ENCODE measurements around the gene TUBG1. TPM values are rescaled to one million over a fixed set of nuclear protein-coding genes. Genes with fewer than 3 reads are reported as not detected.

TUBG1 gene
- total and polyA plus RNA-seq, 10 of the 15 experiments (the other 5 are each of a cell fraction or from before 2014, with no cell fraction given) = 40.0 to 256 (median 107) TPM

GRCh38 chr17:42563543-42563942 is 45.9 kb upstream of the TUBG1 start:
- peaks cover 15 to 19% of the 10 kb centered on the region in 2 experiments; a peak in 3 of 4 replicates for H3K36me3 ChIP-seq (ENCODE audit: control insufficient read depth in 2 of 2, insufficient read depth in 2 of 2, low read length in 1 of 2)
- ChIA-PET POLR2A (interaction anchor here (1.9 kb wide), 1 partner anchor 113 kb away, joined by 4 read pairs; the partner anchor contains the start of gene PLEKHH3), SMC1A (ENCODE audit: uncharacterized antibody, unreplicated experiment) (interaction anchor here (0.6 kb wide), 1 partner anchor 450 kb away, joined by 3 read pairs; no protein-coding TSS in a partner anchor), RAD21 (ENCODE audit: unreplicated experiment) (interaction anchor here (0.6 to 1.2 kb wide), 2 partner anchors 15 to 149 kb away, joined by 3 read pairs; no protein-coding TSS in a partner anchor), CTCF (interaction anchor here (0.7 to 1.4 kb wide), 5 partner anchors 15 to 444 kb away, joined by 3 to 6 read pairs (median 4); partner anchors contain the start of gene PSMC3IP)
- H3K27me3 ChIP-seq (replicated peaks in 1 of 2; ENCODE audit: control insufficient read depth in 2 of 2, insufficient read depth in 2 of 2, low read length in 1 of 2) = no peaks in the 10 kb centered on the region
- no TSS peak for BruUV-seq (replicated peaks)
- H3K9me3 ChIP-seq (replicated peaks; ENCODE audit: control insufficient read depth, insufficient read depth, low read length) = no peaks in the 10 kb centered on the region
- FAIRE-seq = no peak
- peak overlapping the region; percentile 93; the same call in 1 of the 2 replicates for H3K27ac ChIP-seq (ENCODE audit: control insufficient read depth, insufficient read depth)
- WGBS (ENCODE audit: insufficient coverage, insufficient replicate concordance, low lambda C conversion rate, missing lambda C conversion rate) = 29% methylated on average over 1 of the region's 1 CpG
- H3K4me1 ChIP-seq (ENCODE audit: control insufficient read depth, insufficient read depth, low read length) = peaks cover 24% of the 10 kb centered on the region
- peak overlapping the region; percentile 76 for H3K4me3 ChIP-seq
- intact Hi-C loops (cut with micrococcal nuclease; ENCODE audit: unreplicated experiment) (no loop called here), in situ Hi-C loops (cut with MboI) (no loop called here)
- peak overlapping the region; percentile 98 for H3K9ac ChIP-seq (ENCODE audit: control insufficient read depth, insufficient read depth, low read length)
- TF ChIP-seq CHD4 (IDR thresholded peaks at IDR 0.05) (no peak), SRF (IDR thresholded peaks at IDR 0.05; ENCODE audit: low read depth in 2 of 2, low read length in 2 of 2) (no peak), RUNX3 (IDR thresholded peaks at IDR 0.05; ENCODE audit: low read length) (no peak), FOXM1 (IDR thresholded peaks at IDR 0.05; ENCODE audit: low read depth, low read length) (no peak)
- H2AFZ ChIP-seq (ENCODE audit: control insufficient read depth, low read depth, low read length) = no peak overlapping the region
- no peak for ATAC-seq
- H3K4me2 ChIP-seq (ENCODE audit: control insufficient read depth, insufficient read depth) = peak overlapping the region; percentile 100
- no peaks in the 10 kb centered on the region for H4K20me1 ChIP-seq (ENCODE audit: control insufficient read depth, insufficient read depth)
- H3K79me2 ChIP-seq (ENCODE audit: control insufficient read depth, insufficient read depth, low read length) = peaks cover 50% of the 10 kb centered on the region
- DNase-seq (ENCODE audit: low read depth, low spot score) = no peak

GRCh38 chr17:42563950-42564349 is 45.5 kb upstream of the TUBG1 start:
- no peak for FAIRE-seq
- Histone ChIP-seq H4K20me1 (ENCODE audit: control insufficient read depth, insufficient read depth) (no peaks in the 10 kb centered on the region), H3K9ac (ENCODE audit: control insufficient read depth, insufficient read depth, low read length) (peak overlapping the region; percentile 98; the same call in 1 of the 2 replicates), H3K27me3 (replicated peaks in 1 of 2; ENCODE audit: control insufficient read depth in 2 of 2, insufficient read depth in 2 of 2, low read length in 1 of 2) (no peaks in the 10 kb centered on the region), H3K36me3 (ENCODE audit: control insufficient read depth in 2 of 2, insufficient read depth in 2 of 2, low read length in 1 of 2) (peaks cover 19% of the 10 kb centered on the region in 2 experiments; a peak in 3 of 4 replicates), H2AFZ (ENCODE audit: control insufficient read depth, low read depth, low read length) (no peak overlapping the region), H3K4me3 (peak overlapping the region; percentile 76), H3K4me1 (ENCODE audit: control insufficient read depth, insufficient read depth, low read length) (peaks cover 24% of the 10 kb centered on the region), H3K27ac (ENCODE audit: control insufficient read depth, insufficient read depth) (peak overlapping the region; percentile 93; the same call in 1 of the 2 replicates), H3K4me2 (ENCODE audit: control insufficient read depth, insufficient read depth) (peak overlapping the region; percentile 100), H3K79me2 (ENCODE audit: control insufficient read depth, insufficient read depth, low read length) (peaks cover 50% of the 10 kb centered on the region), H3K9me3 (replicated peaks; ENCODE audit: control insufficient read depth, insufficient read depth, low read length) (no peaks in the 10 kb centered on the region)
- WGBS (ENCODE audit: insufficient coverage, insufficient replicate concordance, low lambda C conversion rate, missing lambda C conversion rate) = 72% methylated on average over 9 of the region's 9 CpGs
- intact Hi-C loops (cut with micrococcal nuclease; ENCODE audit: unreplicated experiment) (no loop called here), in situ Hi-C loops (cut with MboI) (no loop called here)
- DNase-seq (ENCODE audit: low read depth, low spot score) = no peak
- BruUV-seq (replicated peaks) = no TSS peak
- ChIA-PET RAD21 (ENCODE audit: unreplicated experiment) (interaction anchor here (0.8 to 1.4 kb wide), 3 partner anchors 9 to 117 kb away, joined by 3 read pairs; partner anchors contain the start of gene CCR10), CTCF (interaction anchor here (1.3 to 1.4 kb wide), 2 partner anchors 14 to 15 kb away, joined by 5 to 6 read pairs; partner anchors contain the start of gene PSMC3IP), POLR2A (interaction anchor here (1.9 kb wide), 1 partner anchor 112 kb away, joined by 4 read pairs; the partner anchor contains the start of gene PLEKHH3), SMC1A (ENCODE audit: uncharacterized antibody, unreplicated experiment) (no interaction called here)
- no peak for ATAC-seq
- TF ChIP-seq ATF7 (IDR thresholded peaks at IDR 0.05; ENCODE audit: low read depth) = no peak
- no peak for TF ChIP-seq HDAC6 (IDR thresholded peaks at IDR 0.05; ENCODE audit: unreplicated experiment)
- no peak for TF ChIP-seq ZNF24 (IDR thresholded peaks at IDR 0.05)
- TF ChIP-seq NFIC (IDR thresholded peaks at IDR 0.05; ENCODE audit: low read depth, low read length) = no peak
- no peak for TF ChIP-seq EED (IDR thresholded peaks at IDR 0.05; ENCODE audit: low read depth)
- TF ChIP-seq BACH1 (IDR thresholded peaks at IDR 0.05; ENCODE audit: borderline replicate concordance) = no peak
- no peak for TF ChIP-seq BCL11A (IDR thresholded peaks at IDR 0.05; ENCODE audit: low read depth, low read length)
- no peak for TF ChIP-seq SMAD1 (IDR thresholded peaks at IDR 0.05; ENCODE audit: low read depth, partially characterized antibody)
- no peak for TF ChIP-seq E2F4 (IDR thresholded peaks at IDR 0.05; ENCODE audit: low read depth, low read length)
- TF ChIP-seq CBX3 (IDR thresholded peaks at IDR 0.05; ENCODE audit: borderline replicate concordance, low read depth) = no peak
- no peak for TF ChIP-seq RAD21 (IDR thresholded peaks at IDR 0.05; ENCODE audit: insufficient read depth, low read depth, low read length)
- no peak for TF ChIP-seq TARDBP (IDR thresholded peaks at IDR 0.05; ENCODE audit: borderline replicate concordance)
